Spleen (tissue), 11 donors: ENCODE measurements around the gene PGAM1. TPM values are rescaled to one million over a fixed set of nuclear protein-coding genes. Genes with fewer than 3 reads are reported as not detected.

Source experiments
- DNase-seq: peaks from one replicate; pipeline ENCODE4 v3.0.0-alpha.2; 2020
- H3K27ac ChIP-seq, 8 donors: fragments of 200-600 bp; sonication (generic) in 7 of 8; 1 replicate in 4 of 8; 2 replicates in 4 of 8; pipeline versions ENCODE4 v1.5.0 to v1.8.0; 2016 to 2021; ENCODE audit warnings: inconsistent platforms in 4 of 8, mild to moderate bottlenecking in 4 of 8, moderate library complexity in 1 of 8
- H3K27me3 ChIP-seq, 7 donors: fragments of 200-600 bp; sonication (generic) in 6 of 7; replicated peaks in 1 of 7; 1 replicate in 4 of 7; 2 replicates in 3 of 7; pipeline versions ENCODE4 v1.5.0 to v1.8.0; 2016 to 2021; ENCODE audit warnings: inconsistent platforms in 3 of 7, mild to moderate bottlenecking in 1 of 7
- H3K36me3 ChIP-seq, 6 donors: fragments of 200-600 bp; sonication (generic) in 5 of 6; 1 replicate in 4 of 6; 2 replicates in 2 of 6; pipeline versions ENCODE4 v1.5.0 to v1.8.0; 2016 to 2021; ENCODE audit warnings: inconsistent platforms in 2 of 6
- H3K4me1 ChIP-seq, 6 donors: fragments of 200-600 bp; sonication (generic) in 5 of 6; 1 replicate in 3 of 6; 2 replicates in 3 of 6; pipeline versions ENCODE4 v1.5.0 to v1.8.0; 2016 to 2021; ENCODE audit warnings: inconsistent platforms in 3 of 6
- H3K4me3 ChIP-seq, 8 donors: fragments of 200-600 bp; sonication (generic) in 7 of 8; 1 replicate in 4 of 8; 2 replicates in 4 of 8; pipeline versions ENCODE4 v1.5.0 to v1.8.0; 2016 to 2021; ENCODE audit warnings: inconsistent platforms in 4 of 8, mild to moderate bottlenecking in 4 of 8, moderate library complexity in 2 of 8
- H3K9me3 ChIP-seq, 8 donors: fragments of 200-600 bp; sonication (generic) in 7 of 8; 1 replicate in 4 of 8; 2 replicates in 4 of 8; pipeline versions ENCODE4 v1.5.0 to v1.8.0; 2016 to 2021; ENCODE audit warnings: inconsistent platforms in 4 of 8
- CTCF ChIP-seq, 11 experiments: fragments of 200-600 bp in 7 of 11; fragments of 450-650 bp in 4 of 11; sonication (generic) in 4 of 11; IDR thresholded peaks in 8 of 11; conservative IDR thresholded peaks in 3 of 11; 1 replicate in 7 of 11; 2 replicates in 4 of 11; pipeline versions ENCODE4 v1.4.0 to v1.8.0; 2016 to 2021; ENCODE audit warnings: antibody characterized with exemption in 11 of 11, inconsistent platforms in 4 of 11, mild to moderate bottlenecking in 1 of 11
- POLR2A ChIP-seq, 3 donors: fragments of 450-650 bp; IDR thresholded peaks; one replicate each; pipeline ENCODE4 v1.5.1; 2017; ENCODE audit warnings: antibody characterized with exemption in 3 of 3, mild to moderate bottlenecking in 1 of 3
- POLR2AphosphoS5 ChIP-seq, 3 donors: sonication (generic); formaldehyde crosslinking; IDR thresholded peaks; one replicate each; pipeline ENCODE4 v1.5.1; 2017; ENCODE audit warnings: antibody characterized with exemption in 3 of 3
- WGBS, 5 donors: extraction: QIAGEN DNeasy Blood & Tissue Kit in 3 of 5; methylation state at CpG; one replicate each; pipeline versions ENCODE4 v1.1.5 to v1.1.7; 2013 to 2018; 5-methylcytosine and 5-hydroxymethylcytosine counted together
- intact Hi-C: fragments of 100-400 bp; cut with DNase I; formaldehyde crosslinking; loops from one replicate; pipeline ENCODE4 v1.15.0; 2023; ENCODE audit warnings: low total_unique reads
- polyA plus RNA-seq, 3 donors: library from polyadenylated mRNA; stranded (reverse); fragments of 200-250 nt; gene quantifications; one replicate each; pipeline ENCODE4 v1.2.1, GENCODE V29; 2013
- total RNA-seq, 7 donors: library from RNA; depleted of rRNA in 3 of 7; stranded (reverse); fragments of >200 nt in 3 of 7; fragmentation: NEBNext Ultra II Directional in 4 of 7; extraction: Animal tissue kit (Norgen Biotek cat#: 25700) in 4 of 7; gene quantifications; one replicate each; pipeline versions ENCODE4 v1.1.0 to v1.2.1, GENCODE V29; 2016 to 2021
- donor health status: healthy with polysubstance abuse.
- donor health status: DM: no; HTN: no; CAD: no; lungs with moderate emphysema.
- donor health status: DM: no; HTN: no; CAD: no.
- donor health status: Bipolar disorder and iron deficiency.
- donor health status: healthy.
- donor health status: DM: no; HTN: no; CAD: no.
- donor health status: DM: yes; HTN: yes; CAD: no.

The PGAM1 gene
- total and polyA plus RNA-seq, 10 donors: 51.4 to 235 (median 167) TPM

- TF ChIP-seq CTCF (IDR thresholded peaks at IDR 0.05 in 8 of 11, conservative IDR thresholded peaks at IDR 0.05 in 3 of 11) (no peak), POLR2AphosphoS5 (IDR thresholded peaks at IDR 0.05) (no peak), POLR2A (IDR thresholded peaks at IDR 0.05) (no peak)
These were observed 45.5 kb upstream of the PGAM1 start for GRCh38 chr10:97380516-97380915.

GRCh38 chr10:97381626-97382025, 44.4 kb upstream of the PGAM1 start:
- no peaks in the 10 kb centered on the region for H3K9me3 ChIP-seq
- peaks cover 0 to 9% (median 0%) of the 10 kb centered on the region in 6 donors for H3K4me1 ChIP-seq
- intact Hi-C loops: no loop called here
- no peaks in the 10 kb centered on the region for H3K27me3 ChIP-seq
- peaks cover 0 to 100% (median 59%) of the 10 kb centered on the region in 6 donors for H3K36me3 ChIP-seq
- WGBS, 5 donors: 83 to 98% (median 94%) methylated on average over 8 of the region's 8 CpGs
- H3K4me3 ChIP-seq: no peak overlapping the region
- no peak for DNase-seq
- TF ChIP-seq POLR2AphosphoS5 (IDR thresholded peaks at IDR 0.05): no peak
- TF ChIP-seq CTCF (IDR thresholded peaks at IDR 0.05 in 8 of 11, conservative IDR thresholded peaks at IDR 0.05 in 3 of 11): no peak
- no peak overlapping the region for H3K27ac ChIP-seq

More at GRCh38 chr10:97380516-97380915, 45.5 kb upstream of the PGAM1 start:
- WGBS, 5 donors: 85 to 97% (median 90%) methylated on average over 8 of the region's 8 CpGs
- DNase-seq: no peak
- H3K36me3 ChIP-seq: peaks cover 0 to 100% (median 54%) of the 10 kb centered on the region in 6 donors
- intact Hi-C loops: no loop called here
- no peak overlapping the region for H3K27ac ChIP-seq
- no peaks in the 10 kb centered on the region for H3K27me3 ChIP-seq
- peaks cover 0 to 15% (median 0%) of the 10 kb centered on the region in 6 donors for H3K4me1 ChIP-seq
- no peaks in the 10 kb centered on the region for H3K9me3 ChIP-seq
- H3K4me3 ChIP-seq: no peak overlapping the region

DNA sequence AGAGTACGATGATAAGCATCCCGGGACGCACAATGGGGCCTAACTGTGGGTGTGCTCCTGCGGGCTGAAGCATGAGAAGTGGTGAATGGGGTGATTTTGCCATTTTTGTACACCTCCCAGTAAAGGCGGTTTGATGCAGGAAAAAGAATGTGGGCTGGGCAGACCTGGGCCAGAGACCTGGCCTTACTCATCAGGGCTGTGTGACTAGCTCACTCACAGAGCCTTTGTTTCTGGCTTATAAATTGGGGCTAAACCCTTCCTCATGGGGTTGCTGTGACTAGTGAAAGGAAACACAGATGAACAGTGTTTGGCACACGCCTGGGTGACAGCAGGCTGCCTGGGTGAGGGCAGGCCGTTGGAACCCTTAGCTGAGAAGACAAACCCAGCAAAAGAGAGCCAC, 42.8 kb upstream of the PGAM1 start:
- DNase-seq: no peak
- no peak for TF ChIP-seq POLR2AphosphoS5 (IDR thresholded peaks at IDR 0.05)
- H3K27ac ChIP-seq: no peak overlapping the region

DNA sequence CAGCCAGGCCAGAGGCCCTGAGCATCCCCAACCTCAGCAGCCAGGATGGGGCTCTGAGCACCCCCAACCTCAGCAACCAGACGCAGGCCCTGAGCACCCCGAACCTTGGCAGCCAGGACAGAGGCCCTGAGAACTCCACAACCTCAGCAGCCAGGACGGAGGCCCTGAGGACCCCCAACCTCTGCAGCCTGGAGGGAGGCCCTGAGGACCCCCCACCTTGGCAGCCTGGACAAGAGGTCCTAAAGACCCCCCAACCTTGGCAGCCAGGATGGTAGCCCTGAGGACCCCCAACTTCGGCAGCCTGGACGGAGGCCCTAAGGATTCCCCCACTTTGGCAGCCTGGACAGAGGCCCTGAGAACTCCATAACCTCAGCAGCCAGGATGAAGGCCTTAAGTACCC, 41.8 kb upstream of the PGAM1 start:
- no peak for DNase-seq
- H3K27ac ChIP-seq: no peak overlapping the region
- no peaks in the 10 kb centered on the region for H3K9me3 ChIP-seq
- intact Hi-C loops: no loop called here
- H3K4me3 ChIP-seq: no peak overlapping the region
- H3K4me1 ChIP-seq: peaks cover 0 to 9% (median 0%) of the 10 kb centered on the region in 6 donors
- no peaks in the 10 kb centered on the region for H3K27me3 ChIP-seq
- peaks cover 0 to 100% (median 68%) of the 10 kb centered on the region in 6 donors for H3K36me3 ChIP-seq
- 94 to 100% (median 96%) methylated on average over 4 to 5 of the region's 5 CpGs for WGBS, 5 donors
- TF ChIP-seq POLR2A (IDR thresholded peaks at IDR 0.05): no peak

More for the DNA sequence above, 42.8 kb upstream of the PGAM1 start:
- Histone ChIP-seq H3K9me3 (no peaks in the 10 kb centered on the region), H3K4me1 (peaks cover 0 to 3% (median 0%) of the 10 kb centered on the region in 6 donors), H3K36me3 (peaks cover 0 to 100% (median 67%) of the 10 kb centered on the region in 6 donors), H3K4me3 (no peak overlapping the region), H3K27me3 (no peaks in the 10 kb centered on the region)
- intact Hi-C loops: no loop called here
- 87 to 95% (median 94%) methylated on average over 7 of the region's 7 CpGs for WGBS, 5 donors

DNA sequence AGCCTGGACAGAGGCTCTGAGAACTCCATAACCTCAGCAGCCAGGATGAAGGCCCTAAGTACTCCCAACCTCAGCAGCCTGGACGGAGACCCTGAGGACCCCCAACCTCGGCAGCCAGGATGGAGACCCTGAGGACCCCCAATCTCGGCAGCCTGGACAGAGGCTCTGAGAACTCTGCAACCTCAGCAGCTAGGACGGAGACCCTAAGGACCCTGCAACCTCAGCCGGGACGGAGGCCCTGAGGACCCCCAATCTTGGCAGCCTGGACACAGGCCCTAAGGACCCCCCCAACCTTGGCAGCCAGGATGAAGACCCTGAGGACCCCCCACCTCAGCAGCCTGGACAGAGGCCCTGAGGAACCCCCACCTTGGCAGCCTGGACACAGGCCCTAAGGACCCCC, 41.4 kb upstream of the PGAM1 start:
- no peaks in the 10 kb centered on the region for H3K27me3 ChIP-seq
- WGBS, 5 donors: 95 to 100% (median 96%) methylated on average over 2 to 6 of the region's 6 CpGs
- H3K27ac ChIP-seq: no peak overlapping the region
- TF ChIP-seq POLR2AphosphoS5 (IDR thresholded peaks at IDR 0.05): no peak
- no peak for TF ChIP-seq POLR2A (IDR thresholded peaks at IDR 0.05)
- no peak for TF ChIP-seq CTCF (IDR thresholded peaks at IDR 0.05 in 8 of 11, conservative IDR thresholded peaks at IDR 0.05 in 3 of 11)
- DNase-seq: no peak
- no peak overlapping the region for H3K4me3 ChIP-seq
- no peaks in the 10 kb centered on the region for H3K9me3 ChIP-seq
- peaks cover 0 to 100% (median 67%) of the 10 kb centered on the region in 6 donors for H3K36me3 ChIP-seq
- intact Hi-C loops: no loop called here
- H3K4me1 ChIP-seq: peaks cover 0 to 13% (median 0%) of the 10 kb centered on the region in 6 donors
